ENCODE results near the gene PKHD1.

Gene PKHD1

DNA sequence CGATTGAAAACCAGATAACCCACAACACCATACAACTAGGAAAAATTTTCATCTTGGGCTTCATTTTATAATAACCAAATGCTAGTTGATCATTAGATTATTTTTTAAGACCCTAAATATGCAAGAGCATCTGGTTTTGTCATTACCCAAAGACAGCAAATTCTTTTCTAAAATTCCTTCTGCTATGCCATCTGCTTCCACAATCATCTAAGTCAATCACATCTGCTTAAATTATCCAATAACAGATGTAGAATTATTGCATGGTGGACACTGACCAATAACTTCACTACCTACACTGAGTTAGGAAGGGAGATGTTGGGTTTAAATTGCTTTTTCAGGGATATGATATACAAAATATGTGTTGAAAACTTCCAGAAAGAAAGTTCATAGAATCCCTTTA lies 41.9 kb downstream of the PKHD1 start:
- Histone ChIP-seq H3K9ac (ENCODE audit: low read length) (no peak overlapping the region), H3F3A (ENCODE audit: insufficient read depth, low read length) (no peaks in the 10 kb centered on the region), H2AFZ (ENCODE audit: low read length) (no peak overlapping the region), H3K4me2 (ENCODE audit: low read length) (no peak overlapping the region), H3K27me3 (ENCODE audit: insufficient read depth, low read length) (no peaks in the 10 kb centered on the region; the same call in 1 of the 2 replicates), H3K27ac (ENCODE audit: low read depth, low read length, poor library complexity, severe bottlenecking) (no peak overlapping the region), H4K20me1 (ENCODE audit: insufficient read depth, low read length) (no peaks in the 10 kb centered on the region), H3K9me3 (ENCODE audit: low read length) (no peaks in the 10 kb centered on the region), H3K36me3 (ENCODE audit: insufficient read depth, low read length) (no peaks in the 10 kb centered on the region), H3K4me3 (ENCODE audit: low read depth, low read length, poor library complexity, severe bottlenecking) (no peak overlapping the region), H3K9me2 (ENCODE audit: low read depth, low read length) (no peaks in the 10 kb centered on the region), H3K79me2 (ENCODE audit: insufficient read depth, low read length) (no peaks in the 10 kb centered on the region), H3K4me1 (ENCODE audit: insufficient read depth, low read length, severe bottlenecking) (no peaks in the 10 kb centered on the region)
- TF ChIP-seq, protein P1, sequence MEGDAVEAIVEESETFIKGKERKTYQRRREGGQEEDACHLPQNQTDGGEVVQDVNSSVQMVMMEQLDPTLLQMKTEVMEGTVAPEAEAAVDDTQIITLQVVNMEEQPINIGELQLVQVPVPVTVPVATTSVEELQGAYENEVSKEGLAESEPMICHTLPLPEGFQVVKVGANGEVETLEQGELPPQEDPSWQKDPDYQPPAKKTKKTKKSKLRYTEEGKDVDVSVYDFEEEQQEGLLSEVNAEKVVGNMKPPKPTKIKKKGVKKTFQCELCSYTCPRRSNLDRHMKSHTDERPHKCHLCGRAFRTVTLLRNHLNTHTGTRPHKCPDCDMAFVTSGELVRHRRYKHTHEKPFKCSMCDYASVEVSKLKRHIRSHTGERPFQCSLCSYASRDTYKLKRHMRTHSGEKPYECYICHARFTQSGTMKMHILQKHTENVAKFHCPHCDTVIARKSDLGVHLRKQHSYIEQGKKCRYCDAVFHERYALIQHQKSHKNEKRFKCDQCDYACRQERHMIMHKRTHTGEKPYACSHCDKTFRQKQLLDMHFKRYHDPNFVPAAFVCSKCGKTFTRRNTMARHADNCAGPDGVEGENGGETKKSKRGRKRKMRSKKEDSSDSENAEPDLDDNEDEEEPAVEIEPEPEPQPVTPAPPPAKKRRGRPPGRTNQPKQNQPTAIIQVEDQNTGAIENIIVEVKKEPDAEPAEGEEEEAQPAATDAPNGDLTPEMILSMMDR (IDR thresholded peaks at IDR 0.05; ENCODE audit: low read length), result no peak
- TF ChIP-seq EZH2 (IDR thresholded peaks at IDR 0.05; ENCODE audit: borderline replicate concordance, low read length), result no peak

DNA sequence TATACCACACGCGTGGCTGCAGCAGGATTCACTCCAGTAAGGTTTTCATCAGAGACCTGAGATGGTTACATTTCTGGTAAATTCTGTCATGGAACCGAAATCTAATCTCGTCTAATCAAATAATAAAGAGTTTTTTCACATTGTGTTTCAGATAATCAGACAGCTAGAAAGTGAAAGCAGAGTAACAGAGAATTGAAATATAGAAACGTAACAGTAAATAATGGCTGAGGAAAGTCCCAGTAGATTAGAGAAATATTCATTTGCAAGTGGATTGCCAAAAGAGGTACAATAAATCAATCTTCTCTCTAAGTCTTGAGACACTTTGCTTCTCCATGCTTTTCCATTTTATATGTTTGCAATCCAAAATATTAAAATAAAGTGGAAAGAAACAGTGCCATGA lies 42.4 kb downstream of the PKHD1 start:
- no peaks in the 10 kb centered on the region for H4K20me1 ChIP-seq (ENCODE audit: insufficient read depth, low read length)
- H3K27me3 ChIP-seq (ENCODE audit: insufficient read depth, low read length), result no peaks in the 10 kb centered on the region
- no peak overlapping the region for H3K4me2 ChIP-seq (ENCODE audit: low read length)
- H3K27ac ChIP-seq (ENCODE audit: low read depth, low read length, poor library complexity, severe bottlenecking), result no peak overlapping the region
- no peak overlapping the region for H3K9ac ChIP-seq (ENCODE audit: low read length)
- H3K9me2 ChIP-seq (ENCODE audit: low read depth, low read length), result no peaks in the 10 kb centered on the region
- no peak for TF ChIP-seq EZH2 (IDR thresholded peaks at IDR 0.05; ENCODE audit: borderline replicate concordance, low read length)
- TF ChIP-seq, protein P1 (IDR thresholded peaks at IDR 0.05; ENCODE audit: low read length), result no peak
- H3F3A ChIP-seq (ENCODE audit: insufficient read depth, low read length), result no peaks in the 10 kb centered on the region
- no peaks in the 10 kb centered on the region for H3K79me2 ChIP-seq (ENCODE audit: insufficient read depth, low read length)
- no peaks in the 10 kb centered on the region for H3K36me3 ChIP-seq (ENCODE audit: insufficient read depth, low read length)
- H3K4me3 ChIP-seq (ENCODE audit: low read depth, low read length, poor library complexity, severe bottlenecking), result no peak overlapping the region
- no peaks in the 10 kb centered on the region for H3K4me1 ChIP-seq (ENCODE audit: insufficient read depth, low read length, severe bottlenecking)
- H3K9me3 ChIP-seq (ENCODE audit: low read length), result no peaks in the 10 kb centered on the region
- no peak overlapping the region for H2AFZ ChIP-seq (ENCODE audit: low read length)

DNA sequence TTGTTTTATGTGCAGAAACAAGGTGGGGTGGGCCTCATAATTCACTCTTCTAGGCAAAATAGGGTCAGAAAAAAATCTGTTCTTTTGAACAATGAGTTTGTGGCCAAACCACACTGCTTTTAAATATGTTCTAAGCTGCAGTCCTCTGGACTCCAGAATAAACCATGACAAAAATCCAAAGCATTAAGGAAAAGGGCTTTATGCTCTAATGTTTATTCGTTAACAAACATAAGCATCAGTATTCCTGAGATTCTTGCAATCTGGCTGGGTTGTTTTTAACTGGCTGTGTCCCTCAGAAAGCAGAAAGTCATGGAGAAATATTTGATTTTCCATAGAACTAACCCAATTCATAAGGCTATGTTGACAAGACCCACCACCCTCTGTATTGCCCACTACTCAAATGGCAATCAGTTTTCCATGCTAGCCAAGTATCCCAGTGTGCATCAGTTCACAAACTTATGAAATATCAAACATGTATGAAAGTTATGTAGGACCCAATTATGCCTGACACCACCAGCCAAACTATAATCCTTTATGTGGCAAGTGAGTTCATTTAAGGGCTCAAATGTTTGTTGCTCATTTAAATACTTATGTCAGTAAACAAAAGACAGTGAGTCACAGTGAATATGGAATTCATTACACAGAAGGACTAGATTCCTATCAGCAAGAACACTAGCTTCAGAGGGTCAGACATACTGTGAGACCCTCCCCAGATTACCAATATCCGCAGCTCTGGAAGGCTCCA lies 45.1 kb downstream of the PKHD1 start:
- Histone ChIP-seq H2AFZ (ENCODE audit: low read length) (no peak overlapping the region), H3K4me3 (ENCODE audit: low read depth, low read length, poor library complexity, severe bottlenecking) (no peak overlapping the region), H3K4me2 (ENCODE audit: low read length) (no peak overlapping the region), H3K9ac (ENCODE audit: low read length) (no peak overlapping the region), H3K27ac (ENCODE audit: low read depth, low read length, poor library complexity, severe bottlenecking) (no peak overlapping the region), H3K4me1 (ENCODE audit: insufficient read depth, low read length, severe bottlenecking) (no peaks in the 10 kb centered on the region), H3F3A (ENCODE audit: insufficient read depth, low read length) (no peaks in the 10 kb centered on the region), H4K20me1 (ENCODE audit: insufficient read depth, low read length) (no peaks in the 10 kb centered on the region), H3K36me3 (ENCODE audit: insufficient read depth, low read length) (no peaks in the 10 kb centered on the region), H3K27me3 (ENCODE audit: insufficient read depth, low read length) (no peaks in the 10 kb centered on the region), H3K9me3 (ENCODE audit: low read length) (no peaks in the 10 kb centered on the region), H3K79me2 (ENCODE audit: insufficient read depth, low read length) (no peaks in the 10 kb centered on the region), H3K9me2 (ENCODE audit: low read depth, low read length) (no peaks in the 10 kb centered on the region)
- TF ChIP-seq, protein P1 (IDR thresholded peaks at IDR 0.05; ENCODE audit: low read length), result no peak
- no peak for TF ChIP-seq EZH2 (IDR thresholded peaks at IDR 0.05; ENCODE audit: borderline replicate concordance, low read length)

All from OCI-LY1 (cell line).